AG04450 (cell line): ENCODE results near the gene KCNJ11. TPM values are rescaled to one million over a fixed set of nuclear protein-coding genes. Genes with fewer than 3 reads are reported as not detected.

ENCODE experiments used
- CTCF ChIA-PET: fragments of 300-600, 350-600 bp; formaldehyde crosslinking; extraction: SDS; loops from one replicate; lab custom pipeline; 2022; ENCODE audit warnings: antibody characterized with exemption, inconsistent platforms; lab: Charles Lee
- POLR2A ChIA-PET: fragments of 350-600 bp; formaldehyde crosslinking; extraction: SDS; loops from one replicate; lab custom pipeline; 2021; ENCODE audit warnings: antibody characterized with exemption, inconsistent platforms; lab: Yijun Ruan, JAX
- DNase-seq: peaks from one replicate; pipeline ENCODE4 v3.0.0-alpha.2; 2011; ENCODE audit warnings: low read depth, low spot score
- H3K27ac ChIP-seq: one replicate; pipeline ENCODE4 v1.5.1; 2012; ENCODE audit warnings: low read depth, low read length, control low read depth
- H3K27me3 ChIP-seq: one replicate; pipeline ENCODE4 v1.6.0; 2012; ENCODE audit warnings: low read length; ENCODE audit not compliant: control insufficient read depth, insufficient read depth
- H3K4me3 ChIP-seq: 2 replicates; pipeline ENCODE4 v1.5.1; 2011; ENCODE audit warnings: mild to moderate bottlenecking, low read depth, low read length, control low read depth
- H3K9me3 ChIP-seq: 2 replicates; pipeline ENCODE4 v1.5.1; 2012; ENCODE audit warnings: low read length; ENCODE audit not compliant: control insufficient read depth, insufficient read depth
- polyA plus RNA-seq: library from polyadenylated mRNA; depleted of rRNA; stranded (reverse); fragments of >200 nt; gene quantifications from 2 replicates; pipeline ENCODE4 v1.2.3, GENCODE V29; 2011
- TF ChIP-seq, protein P1 (sequence below): IDR thresholded peaks from 2 replicates; pipeline ENCODE4 v1.5.1; 2011; ENCODE audit warnings: low read depth, low read length, control low read depth, inconsistent platforms

Gene KCNJ11
- polyA plus RNA-seq, 1 experiment = not detected

DNA sequence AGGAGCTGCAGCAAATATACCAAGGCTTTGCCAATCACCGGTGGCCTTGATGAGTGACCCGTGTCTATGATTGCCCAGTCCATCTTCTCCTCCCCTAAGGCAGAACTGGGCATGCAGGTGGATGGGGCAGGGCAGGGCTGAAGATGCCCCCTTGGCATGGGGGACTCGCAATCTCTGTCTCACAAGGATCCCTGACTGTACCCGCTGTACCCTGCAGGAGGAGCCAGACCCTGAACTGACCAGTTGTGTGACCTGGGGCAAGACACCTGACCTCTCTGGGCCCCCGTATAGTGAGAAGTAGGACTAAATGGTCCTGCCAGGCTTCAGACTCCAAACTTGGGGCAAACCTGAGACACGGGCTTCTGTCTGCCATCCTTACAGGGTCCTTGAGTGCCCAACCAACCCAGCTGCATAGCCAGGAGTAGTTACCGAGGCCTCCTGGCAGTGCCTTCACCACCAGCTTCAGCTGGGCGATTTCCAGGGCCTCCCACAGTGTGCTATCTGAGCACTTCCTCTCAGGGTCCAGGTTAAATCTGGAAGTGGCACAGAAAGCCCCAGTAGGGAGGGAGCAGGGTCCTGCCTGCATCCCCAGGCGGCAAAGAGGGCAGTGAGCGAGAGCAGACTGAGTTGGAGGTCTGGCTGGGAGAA is 6.4 kb upstream of the KCNJ11 start:
- POLR2A ChIA-PET = no interaction called here
- CTCF ChIA-PET = no interaction called here
- no peak for DNase-seq
- TF ChIP-seq, protein P1, sequence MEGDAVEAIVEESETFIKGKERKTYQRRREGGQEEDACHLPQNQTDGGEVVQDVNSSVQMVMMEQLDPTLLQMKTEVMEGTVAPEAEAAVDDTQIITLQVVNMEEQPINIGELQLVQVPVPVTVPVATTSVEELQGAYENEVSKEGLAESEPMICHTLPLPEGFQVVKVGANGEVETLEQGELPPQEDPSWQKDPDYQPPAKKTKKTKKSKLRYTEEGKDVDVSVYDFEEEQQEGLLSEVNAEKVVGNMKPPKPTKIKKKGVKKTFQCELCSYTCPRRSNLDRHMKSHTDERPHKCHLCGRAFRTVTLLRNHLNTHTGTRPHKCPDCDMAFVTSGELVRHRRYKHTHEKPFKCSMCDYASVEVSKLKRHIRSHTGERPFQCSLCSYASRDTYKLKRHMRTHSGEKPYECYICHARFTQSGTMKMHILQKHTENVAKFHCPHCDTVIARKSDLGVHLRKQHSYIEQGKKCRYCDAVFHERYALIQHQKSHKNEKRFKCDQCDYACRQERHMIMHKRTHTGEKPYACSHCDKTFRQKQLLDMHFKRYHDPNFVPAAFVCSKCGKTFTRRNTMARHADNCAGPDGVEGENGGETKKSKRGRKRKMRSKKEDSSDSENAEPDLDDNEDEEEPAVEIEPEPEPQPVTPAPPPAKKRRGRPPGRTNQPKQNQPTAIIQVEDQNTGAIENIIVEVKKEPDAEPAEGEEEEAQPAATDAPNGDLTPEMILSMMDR = no peak
- Histone ChIP-seq H3K9me3 (no peaks in the 10 kb centered on the region; the same call in 1 of the 2 replicates), H3K27me3 (peaks cover 28% of the 10 kb centered on the region), H3K4me3 (no peak overlapping the region), H3K27ac (no peak overlapping the region)

DNA sequence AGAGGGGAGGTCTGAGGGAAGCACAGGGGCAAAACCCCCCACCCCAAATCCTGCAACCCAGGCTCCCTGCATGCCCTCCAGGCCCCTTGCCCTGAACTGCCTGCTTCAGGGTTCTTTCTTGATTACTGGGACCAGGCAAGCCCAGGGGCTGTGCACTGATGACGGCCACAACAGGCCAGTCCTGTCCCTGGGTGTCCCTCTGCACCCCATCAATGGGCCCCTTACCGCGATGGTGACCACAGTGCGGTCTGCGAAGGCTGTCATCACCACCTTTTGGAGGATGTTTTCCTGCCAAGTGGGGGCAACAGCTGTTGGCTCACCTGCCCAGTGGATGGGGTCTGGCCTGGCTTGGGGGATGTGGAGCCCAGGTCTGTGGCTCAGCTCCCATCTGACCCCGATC is 5.0 kb upstream of the KCNJ11 start:
- CTCF ChIA-PET = interaction anchor here (0.8 to 2.4 kb wide), 2 partner anchors 10 to 135 kb away, joined by 3 to 7 read pairs; no protein-coding TSS in a partner anchor
- Histone ChIP-seq H3K9me3 (no peaks in the 10 kb centered on the region; the same call in 1 of the 2 replicates), H3K27me3 (peaks cover 28% of the 10 kb centered on the region), H3K27ac (no peak overlapping the region), H3K4me3 (no peak overlapping the region)
- POLR2A ChIA-PET = no interaction called here
- TF ChIP-seq, protein P1 = no peak
- no peak for DNase-seq

DNA sequence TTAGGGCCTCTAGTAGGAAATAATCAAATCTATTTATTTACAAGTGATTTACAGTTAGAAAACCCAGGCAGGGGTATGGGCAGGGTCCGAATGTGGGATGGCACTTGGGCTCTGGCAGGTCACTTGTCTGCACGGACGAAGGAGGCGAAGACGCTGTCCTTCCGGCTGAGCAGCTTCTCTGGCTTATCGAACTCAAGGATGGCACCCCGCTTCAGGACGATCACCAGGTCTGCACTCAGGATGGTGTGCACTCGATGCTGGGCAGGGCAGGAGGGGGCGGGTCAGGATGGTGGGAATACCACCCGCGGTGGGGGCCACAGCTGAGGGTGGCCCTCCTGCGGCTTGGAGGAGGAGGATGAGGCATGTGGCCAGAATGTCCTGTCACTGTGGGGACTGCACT is 4.4 kb upstream of the KCNJ11 start:
- no peak for DNase-seq
- no peaks in the 10 kb centered on the region; the same call in 1 of the 2 replicates for H3K9me3 ChIP-seq
- ChIA-PET CTCF (interaction anchor here (2.4 kb wide), 1 partner anchor 135 kb away, joined by 7 read pairs; no protein-coding TSS in a partner anchor), POLR2A (no interaction called here)
- TF ChIP-seq, protein P1 = no peak
- H3K27me3 ChIP-seq = peaks cover 28% of the 10 kb centered on the region
- no peak overlapping the region for H3K4me3 ChIP-seq
- no peak overlapping the region for H3K27ac ChIP-seq

DNA sequence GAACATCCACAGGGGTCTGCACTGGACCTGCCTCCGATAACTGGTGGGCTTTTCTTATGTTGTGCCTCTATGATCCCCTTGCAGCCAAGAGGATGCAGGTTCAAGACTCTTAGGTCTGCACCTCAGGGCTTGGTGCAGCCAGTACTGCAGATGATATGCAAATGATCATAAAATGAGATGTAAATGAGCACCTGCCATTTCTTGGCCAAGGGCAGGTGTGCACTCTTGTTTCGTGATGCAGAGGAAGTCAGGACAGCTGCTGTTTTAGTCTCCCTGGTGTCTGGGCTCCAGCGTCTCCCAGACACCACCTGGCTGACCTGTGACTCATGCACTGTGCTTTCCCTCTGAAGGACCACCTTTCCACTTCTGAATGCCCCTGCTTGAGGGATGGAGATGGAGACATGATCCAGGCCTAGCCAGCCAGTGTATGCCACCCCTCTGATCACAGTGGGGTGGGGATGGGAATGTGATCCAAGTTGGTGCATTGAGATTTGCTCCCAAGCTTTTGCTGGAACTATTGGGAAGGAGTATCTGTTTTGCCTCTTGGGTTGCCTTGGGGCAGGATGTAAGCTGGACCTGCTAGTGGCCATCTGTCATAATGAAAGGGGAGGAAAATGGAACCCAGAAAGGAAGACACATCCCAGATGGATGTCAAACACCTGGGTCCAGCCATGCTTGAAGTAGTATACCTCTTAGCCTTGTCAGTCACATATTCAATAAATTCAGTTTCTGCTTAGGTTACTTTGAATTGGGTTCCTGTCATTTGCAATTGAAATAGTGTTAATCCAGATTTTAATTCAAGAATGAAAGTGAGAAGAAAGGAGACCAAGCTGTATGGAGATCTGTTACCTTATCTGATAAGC is 3.3 kb upstream of the KCNJ11 start:
- TF ChIP-seq, protein P1 = no peak
- DNase-seq = no peak
- ChIA-PET POLR2A (no interaction called here), CTCF (interaction anchor here (1.0 to 2.4 kb wide), 2 partner anchors 8 to 136 kb away, joined by 3 to 7 read pairs; no protein-coding TSS in a partner anchor)
- Histone ChIP-seq H3K27ac (no peak overlapping the region), H3K27me3 (peaks cover 24% of the 10 kb centered on the region), H3K9me3 (peaks cover 4% of the 10 kb centered on the region; the same call in 1 of the 2 replicates), H3K4me3 (no peak overlapping the region)
